OCI-LY7 (cell line): ENCODE results near the gene TSNAXIP1.

Source experiments
- CTCF ChIP-seq: fragments of 200-600 bp; sonication (generic); conservative IDR thresholded peaks from 2 replicates; pipeline ENCODE4 v1.5.1; 2014; ENCODE audit warnings: mild to moderate bottlenecking, antibody characterized with exemption, low read length, moderate library complexity, mixed read lengths
- EZH2phosphoT487 ChIP-seq: fragments of 200-600 bp; sonication (generic); IDR thresholded peaks from 2 replicates; pipeline ENCODE4 v1.6.1; 2018; ENCODE audit warnings: low read depth, borderline replicate concordance, mild to moderate bottlenecking, mixed run types, antibody characterized with exemption, low read length, moderate library complexity, mixed read lengths

- TF ChIP-seq CTCF = no peak
- TF ChIP-seq EZH2phosphoT487 = no peak
Measured at GRCh38 chr16:67780847-67781564, 25.7 kb upstream of the TSNAXIP1 start.
